Right lobe of liver (tissue), 6 donors: Measurements from ENCODE around the gene PDCL3. TPM values are rescaled to one million over a fixed set of nuclear protein-coding genes. Genes with fewer than 3 reads are reported as not detected.

Experiments
- ATAC-seq, 4 donors: fragments of 200-7000 bp; cut with Tn5 transposase; one replicate each; pipeline ENCODE4 v1.9.1; 2020; ENCODE audit warnings: mild to moderate bottlenecking in 4 of 4, moderate library complexity in 4 of 4
- DNase-seq, 3 donors: peaks; one replicate each; pipeline ENCODE4 v3.0.0-alpha.2; 2020
- H3K27ac ChIP-seq, 3 donors: fragments of 200-600 bp; one replicate each; pipeline ENCODE4 v1.8.0; 2022
- H3K27me3 ChIP-seq, 2 donors: fragments of 200-600 bp; one replicate each; pipeline ENCODE4 v1.8.0; 2022
- H3K36me3 ChIP-seq, 4 donors: fragments of 200-600 bp; sonication (generic) in 1 of 4; one replicate each; pipeline versions ENCODE4 v1.5.1 to v1.8.0; 2017 to 2022; ENCODE audit warnings: control low read depth in 1 of 4
- H3K4me1 ChIP-seq, 4 donors: fragments of 200-600 bp; sonication (generic) in 1 of 4; one replicate each; pipeline versions ENCODE4 v1.5.1 to v1.8.0; 2017 to 2022; ENCODE audit warnings: control low read depth in 1 of 4
- H3K4me3 ChIP-seq, 3 donors: fragments of 200-600 bp; one replicate each; pipeline ENCODE4 v1.8.0; 2022
- H3K9me3 ChIP-seq, 4 donors: fragments of 200-600 bp; sonication (generic) in 1 of 4; one replicate each; pipeline versions ENCODE4 v1.5.1 to v1.8.0; 2017 to 2022; ENCODE audit warnings: control low read depth in 1 of 4
- POLR2A ChIP-seq: fragments of 450-650 bp; IDR thresholded peaks from one replicate; pipeline ENCODE4 v1.6.1; 2017; ENCODE audit warnings: antibody characterized with exemption, mild to moderate bottlenecking
- WGBS: methylation state at CpG from one replicate; pipeline ENCODE4 v1.1.6; 2018; ENCODE audit warnings: low coverage, low lambda C conversion rate; ENCODE audit not compliant: insufficient coverage; ENCODE audit errors: missing lambda C conversion rate; 5-methylcytosine and 5-hydroxymethylcytosine counted together
- intact Hi-C, 2 donors: fragments of 100-400 bp; cut with DNase I; formaldehyde crosslinking; loops; one replicate each; pipeline versions ENCODE4 v1.11.2 to v1.14.1; 2022
- total RNA-seq, 6 experiments: library from RNA; depleted of rRNA in 2 of 6; stranded (reverse); fragments of >200 nt in 2 of 6; fragmentation: NEBNext Ultra II Directional in 3 of 6; extraction: Animal tissue kit (Norgen Biotek cat#: 25700) in 3 of 6; gene quantifications; one replicate each; pipeline versions ENCODE4 v1.1.0 to v1.2.4, GENCODE V29; 2016 to 2023
- TF ChIP-seq, protein P1 (sequence below), 4 donors: fragments of 200-600 bp in 3 of 4; fragments of 450-650 bp in 1 of 4; IDR thresholded peaks; one replicate each; pipeline versions ENCODE4 v1.5.1 to v1.8.0; 2016 to 2022; ENCODE audit warnings: antibody characterized with exemption in 4 of 4, mild to moderate bottlenecking in 2 of 4
- donor health status: DM: no; HTN: yes; CAD: no.
- donor health status: DM: no; HTN: no; CAD: no.
- donor health status: DM: no; HTN: no; CAD: no.
- donor health status: DM: no; HTN: yes; CAD: no.
- donor health status: DM: no; HTN: yes; CAD: no.

Gene PDCL3
- total RNA-seq, 6 experiments from 2014 or later: 5.2 to 8.4 (median 7.0) TPM

DNA sequence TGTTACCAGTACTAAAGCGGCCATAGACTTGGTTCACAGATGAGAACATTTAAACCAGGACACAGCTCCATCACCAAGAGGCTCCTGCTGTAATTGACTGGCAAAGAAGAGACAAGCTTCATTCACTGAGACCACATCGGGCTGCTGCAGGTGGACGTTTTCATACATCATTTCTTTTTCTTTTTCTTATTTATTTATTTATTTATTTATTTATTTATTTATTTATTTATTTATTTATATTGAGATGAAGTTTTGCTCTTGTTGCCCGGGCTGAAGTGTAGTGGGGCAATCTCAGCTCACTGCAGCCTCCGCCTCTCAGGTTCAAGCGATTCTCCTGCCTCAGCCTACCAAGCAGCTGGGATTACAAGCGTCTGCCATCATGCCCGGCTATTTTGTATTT is 33.6 kb upstream of the PDCL3 start:
- 68% methylated on average over 6 of the region's 8 CpGs for WGBS
- TF ChIP-seq, protein P1, sequence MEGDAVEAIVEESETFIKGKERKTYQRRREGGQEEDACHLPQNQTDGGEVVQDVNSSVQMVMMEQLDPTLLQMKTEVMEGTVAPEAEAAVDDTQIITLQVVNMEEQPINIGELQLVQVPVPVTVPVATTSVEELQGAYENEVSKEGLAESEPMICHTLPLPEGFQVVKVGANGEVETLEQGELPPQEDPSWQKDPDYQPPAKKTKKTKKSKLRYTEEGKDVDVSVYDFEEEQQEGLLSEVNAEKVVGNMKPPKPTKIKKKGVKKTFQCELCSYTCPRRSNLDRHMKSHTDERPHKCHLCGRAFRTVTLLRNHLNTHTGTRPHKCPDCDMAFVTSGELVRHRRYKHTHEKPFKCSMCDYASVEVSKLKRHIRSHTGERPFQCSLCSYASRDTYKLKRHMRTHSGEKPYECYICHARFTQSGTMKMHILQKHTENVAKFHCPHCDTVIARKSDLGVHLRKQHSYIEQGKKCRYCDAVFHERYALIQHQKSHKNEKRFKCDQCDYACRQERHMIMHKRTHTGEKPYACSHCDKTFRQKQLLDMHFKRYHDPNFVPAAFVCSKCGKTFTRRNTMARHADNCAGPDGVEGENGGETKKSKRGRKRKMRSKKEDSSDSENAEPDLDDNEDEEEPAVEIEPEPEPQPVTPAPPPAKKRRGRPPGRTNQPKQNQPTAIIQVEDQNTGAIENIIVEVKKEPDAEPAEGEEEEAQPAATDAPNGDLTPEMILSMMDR (IDR thresholded peaks at IDR 0.05): no peak
- no peak for TF ChIP-seq POLR2A
- H3K36me3 ChIP-seq: no peaks in the 10 kb centered on the region
- intact Hi-C loops: no loop called here
- no peaks in the 10 kb centered on the region for H3K9me3 ChIP-seq
- no peak overlapping the region for H3K27ac ChIP-seq
- H3K4me3 ChIP-seq: no peak overlapping the region
- H3K4me1 ChIP-seq: no peaks in the 10 kb centered on the region
- ATAC-seq: no peak
- no peaks in the 10 kb centered on the region for H3K27me3 ChIP-seq
- DNase-seq: no peak

DNA sequence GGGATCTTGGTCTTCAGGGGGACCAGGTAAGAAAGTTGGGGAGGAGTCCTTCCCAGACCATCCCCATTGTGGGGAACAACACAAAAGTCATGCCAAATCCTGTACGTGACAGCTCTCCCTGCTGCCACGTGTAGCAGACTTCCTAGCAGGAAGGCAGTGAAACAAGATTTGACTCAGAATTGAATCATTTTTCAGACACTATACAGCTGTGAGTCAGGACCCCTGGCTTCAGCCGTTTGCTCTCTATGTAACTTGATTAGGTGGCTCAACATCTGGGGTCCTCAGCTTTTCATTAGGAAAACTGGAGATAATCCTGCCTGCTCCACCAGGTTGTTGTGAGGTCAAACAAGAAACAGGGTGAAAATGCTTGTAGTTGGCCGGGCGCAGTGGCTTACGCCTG is 32.9 kb upstream of the PDCL3 start:
- intact Hi-C loops: no loop called here
- WGBS: 55% methylated on average over 6 of the region's 6 CpGs
- Histone ChIP-seq H3K4me3 (no peak overlapping the region), H3K9me3 (no peaks in the 10 kb centered on the region), H3K4me1 (no peaks in the 10 kb centered on the region), H3K27ac (no peak overlapping the region), H3K36me3 (no peaks in the 10 kb centered on the region), H3K27me3 (no peaks in the 10 kb centered on the region)
- ATAC-seq: no peak
- no peak for DNase-seq
- TF ChIP-seq, protein P1 (IDR thresholded peaks at IDR 0.05): no peak
- TF ChIP-seq POLR2A: no peak

DNA sequence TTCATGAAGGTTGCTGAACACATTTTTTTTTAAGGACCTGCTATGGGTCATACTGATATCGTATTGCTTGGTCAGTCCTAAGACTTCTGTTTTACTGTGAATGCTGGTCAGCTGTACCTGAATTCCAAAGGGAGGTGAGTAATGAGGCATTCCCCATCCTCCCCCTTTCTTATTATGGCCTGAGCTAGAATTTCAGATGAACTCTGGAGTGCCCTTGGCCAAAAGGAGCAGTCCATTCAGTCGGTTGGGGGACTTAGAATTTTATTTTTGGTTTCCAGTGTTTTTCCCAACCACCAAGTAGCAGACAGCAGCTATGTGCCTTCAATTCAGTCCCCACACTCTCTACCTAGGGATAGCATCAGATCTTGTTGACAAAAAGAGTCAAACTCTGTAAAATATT is 26.9 kb upstream of the PDCL3 start:
- intact Hi-C loops: no loop called here
- no peak for DNase-seq
- TF ChIP-seq POLR2A: no peak
- TF ChIP-seq, protein P1 (IDR thresholded peaks at IDR 0.05): no peak

DNA sequence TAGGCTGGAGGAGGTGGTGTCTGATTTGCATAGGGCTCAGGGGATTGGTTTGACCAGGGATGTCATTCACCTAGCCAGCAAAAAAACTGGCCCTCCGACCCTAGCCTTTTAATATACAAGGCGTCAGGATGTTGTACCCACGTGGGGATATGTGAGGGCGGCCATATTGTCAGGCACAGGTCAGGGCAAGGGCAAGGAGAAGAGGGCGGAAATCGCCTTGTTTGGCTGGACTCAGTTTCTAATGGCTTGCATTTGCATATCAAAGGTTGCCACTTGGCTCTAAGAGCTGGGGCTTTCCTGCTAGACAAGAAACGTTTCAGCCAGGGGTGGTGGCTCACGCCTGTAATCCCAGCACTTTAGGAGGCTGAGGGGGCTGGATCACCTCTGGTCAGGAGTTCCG is 24.9 kb upstream of the PDCL3 start:
- H3K4me1 ChIP-seq: no peaks in the 10 kb centered on the region
- no peaks in the 10 kb centered on the region for H3K36me3 ChIP-seq
- H3K27ac ChIP-seq: no peak overlapping the region
- H3K27me3 ChIP-seq: no peaks in the 10 kb centered on the region
- no peak for DNase-seq
- no peak for ATAC-seq
- H3K4me3 ChIP-seq: no peak overlapping the region
- no peaks in the 10 kb centered on the region for H3K9me3 ChIP-seq
- TF ChIP-seq, protein P1 (IDR thresholded peaks at IDR 0.05): no peak
- TF ChIP-seq POLR2A: no peak
- WGBS: 38% methylated on average over 6 of the region's 9 CpGs
- intact Hi-C loops: no loop called here

More for the DNA sequence above, 26.9 kb upstream of the PDCL3 start:
- no peaks in the 10 kb centered on the region for H3K27me3 ChIP-seq
- no peak overlapping the region for H3K4me3 ChIP-seq
- 62% methylated on average over 2 of the region's 2 CpGs for WGBS
- no peaks in the 10 kb centered on the region for H3K4me1 ChIP-seq
- H3K36me3 ChIP-seq: no peaks in the 10 kb centered on the region
- no peak for ATAC-seq
- H3K9me3 ChIP-seq: no peaks in the 10 kb centered on the region
- H3K27ac ChIP-seq: no peak overlapping the region

DNA sequence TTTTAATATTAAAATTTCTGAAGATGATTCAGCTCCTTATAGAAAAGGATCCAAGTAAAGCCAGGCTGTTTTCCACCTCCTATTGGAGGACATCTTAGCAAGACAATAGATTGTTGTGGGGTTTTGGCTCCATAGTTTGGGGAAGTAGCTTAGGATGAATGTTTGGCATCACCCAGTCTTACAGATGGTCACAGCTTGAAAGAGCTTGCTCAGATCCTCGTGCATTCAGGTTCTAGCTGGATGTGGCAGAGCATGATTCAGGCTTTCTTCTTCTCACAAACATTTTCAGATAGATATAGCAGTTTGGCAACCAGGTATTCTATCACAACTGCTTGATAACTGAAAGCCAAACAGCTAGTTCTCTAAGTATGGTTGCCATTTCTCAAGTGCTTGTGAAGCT is 23.6 kb upstream of the PDCL3 start:
- intact Hi-C loops: no loop called here
- Histone ChIP-seq H3K27ac (no peak overlapping the region), H3K4me1 (no peaks in the 10 kb centered on the region), H3K27me3 (no peaks in the 10 kb centered on the region), H3K4me3 (no peak overlapping the region), H3K9me3 (no peaks in the 10 kb centered on the region), H3K36me3 (no peaks in the 10 kb centered on the region)
- 38% methylated on average over 1 of the region's 1 CpG for WGBS
- TF ChIP-seq POLR2A: no peak
- TF ChIP-seq, protein P1 (IDR thresholded peaks at IDR 0.05): no peak
- no peak for DNase-seq
- ATAC-seq: no peak
